ENCODE measurements around the gene RTEL1.
A peak's percentile ranks its signal among the peaks of the same experiment; 100 is the strongest.
"Not testable (repeated sequence)": the region's sequence is repeated elsewhere in the genome, so short reads cannot be mapped to it uniquely, and the experiment has no call there.

RTEL1 gene

GRCh38 chr20:63701051-63701328, 42.9 kb downstream of the RTEL1 start:
- DNase-seq (ENCODE audit: low read depth) = no peak

DNA sequence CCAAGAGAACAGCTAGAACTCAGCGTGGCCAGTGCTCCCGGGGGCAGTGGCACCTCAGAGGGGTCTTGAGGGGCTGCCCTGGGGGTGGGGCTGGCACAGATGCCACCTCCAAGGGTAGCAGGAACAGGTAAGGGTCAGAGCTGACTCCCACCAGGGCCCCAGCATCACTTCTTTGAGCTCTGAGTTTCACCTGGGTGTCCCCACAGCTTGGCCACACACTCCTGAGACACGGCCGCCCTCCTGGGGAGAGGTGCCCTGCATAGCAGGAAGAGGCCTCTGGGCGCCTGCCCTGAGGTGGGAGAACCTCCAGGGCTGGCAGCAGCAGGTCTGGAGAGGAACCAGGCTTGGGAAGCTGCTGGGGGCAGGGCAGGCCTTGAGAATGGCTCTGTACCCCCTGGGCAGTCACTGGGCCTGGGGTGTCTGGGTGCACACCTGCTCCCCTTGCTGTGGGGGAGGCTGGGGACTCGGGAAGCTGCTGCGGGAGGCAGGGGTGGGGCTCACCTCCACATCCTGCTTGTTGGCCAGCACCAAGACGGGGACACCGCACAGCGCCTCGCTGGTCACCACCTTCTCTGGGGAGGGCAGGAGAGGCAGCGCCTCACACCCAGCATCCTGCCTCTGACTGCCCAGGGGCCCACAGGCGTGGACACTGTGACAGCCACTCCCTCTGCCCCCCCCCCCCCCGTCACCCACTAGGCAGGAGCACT, 43.4 kb downstream of the RTEL1 start:
- no peak for DNase-seq (ENCODE audit: low read depth)

- no peak for DNase-seq (ENCODE audit: low read depth)
Observed at GRCh38 chr20:63702036-63702665, 44.0 kb downstream of the RTEL1 start.

DNA sequence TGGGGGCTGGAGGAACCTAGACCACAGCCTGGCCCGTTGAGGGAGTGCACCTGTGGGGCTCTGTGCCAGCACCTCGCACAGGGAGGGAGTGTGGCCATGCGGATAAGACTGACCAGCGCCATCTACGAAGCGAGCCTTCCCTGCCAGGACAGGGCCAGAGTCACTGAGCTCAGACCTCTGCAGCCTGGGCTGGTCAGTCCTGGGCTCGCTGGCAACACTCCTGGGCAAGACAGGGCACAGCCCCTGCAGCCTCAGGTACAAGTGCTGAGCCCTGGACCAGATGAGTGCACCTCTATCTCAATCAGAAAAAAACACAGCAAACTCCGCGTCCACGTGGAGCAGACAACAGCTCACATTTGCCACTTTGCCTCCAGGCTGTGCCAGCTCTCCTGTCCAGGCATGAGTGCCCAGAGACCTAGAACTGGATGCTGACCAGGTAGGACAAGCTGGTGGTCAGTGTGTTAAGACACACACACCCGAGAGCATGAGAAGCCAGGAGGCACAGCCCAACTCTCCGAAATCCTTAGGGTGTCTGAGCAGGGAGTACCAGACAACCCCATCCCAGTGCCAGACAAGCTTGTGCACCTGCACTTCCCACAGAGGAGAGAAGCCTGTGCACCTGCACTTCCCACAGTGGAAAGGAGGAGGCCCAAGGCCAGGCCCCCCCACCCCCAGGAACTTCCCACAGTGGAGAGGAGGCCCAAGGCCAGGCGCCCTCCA, 44.8 kb downstream of the RTEL1 start:
- no peak for DNase-seq (ENCODE audit: low read depth)

DNA sequence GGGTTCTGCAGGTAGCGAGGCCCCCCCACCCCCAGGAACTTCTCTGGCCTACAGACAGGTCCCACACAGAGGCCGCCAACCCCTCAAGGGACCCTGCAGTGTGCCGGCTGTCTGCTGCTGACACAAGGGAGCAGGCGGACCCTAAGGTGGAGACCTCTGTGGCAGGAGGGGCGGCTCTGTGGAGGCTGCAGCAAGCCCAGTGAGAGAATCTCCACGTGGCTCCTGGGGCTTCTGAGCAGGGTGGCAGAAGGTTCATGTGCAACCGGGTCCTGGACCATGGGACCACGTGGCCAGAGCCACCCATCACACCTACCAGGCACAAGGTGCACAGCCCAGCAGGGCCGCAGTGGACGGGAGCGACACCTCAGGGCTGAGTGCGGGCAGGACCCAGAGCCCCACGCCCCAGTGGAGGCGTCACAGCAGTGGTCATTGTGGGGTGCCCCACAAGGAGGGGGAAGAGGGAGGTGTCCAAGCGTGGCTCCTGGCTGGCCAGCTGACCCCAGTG, 45.4 kb downstream of the RTEL1 start:
- no peak for DNase-seq (ENCODE audit: low read depth)

GRCh38 chr20:63703976-63704748, 46.0 kb downstream of the RTEL1 start:
- no peak for DNase-seq (ENCODE audit: low read depth)

GRCh38 chr20:63704749-63705117, 46.6 kb downstream of the RTEL1 start:
- DNase-seq (ENCODE audit: low read depth) = no peak

GRCh38 chr20:63705232-63706026, 47.3 kb downstream of the RTEL1 start:
- no peak for DNase-seq (ENCODE audit: low read depth)

- no peak for DNase-seq (ENCODE audit: low read depth)
Observed at GRCh38 chr20:63706027-63706695, 48.0 kb downstream of the RTEL1 start.

- DNase-seq (ENCODE audit: low read depth) = peak; percentile 39
Observed at GRCh38 chr20:63706852-63707557, 48.9 kb downstream of the RTEL1 start.

GRCh38 chr20:63707558-63708300, 49.6 kb downstream of the RTEL1 start, which contains the start of the genes ARFRP1 and ZGPAT:
Gene ARFRP1 (minus strand): TSS chr20:63707976. CDS start chr20:63707091, 885 bp downstream.
Gene ZGPAT (plus strand): TSS chr20:63708039. CDS start chr20:63708581, 542 bp downstream.
- peak; percentile 80 for DNase-seq (ENCODE audit: low read depth)

GRCh38 chr20:63708301-63709148, 50.4 kb downstream of the RTEL1 start:
- no peak for DNase-seq (ENCODE audit: low read depth)

DNA sequence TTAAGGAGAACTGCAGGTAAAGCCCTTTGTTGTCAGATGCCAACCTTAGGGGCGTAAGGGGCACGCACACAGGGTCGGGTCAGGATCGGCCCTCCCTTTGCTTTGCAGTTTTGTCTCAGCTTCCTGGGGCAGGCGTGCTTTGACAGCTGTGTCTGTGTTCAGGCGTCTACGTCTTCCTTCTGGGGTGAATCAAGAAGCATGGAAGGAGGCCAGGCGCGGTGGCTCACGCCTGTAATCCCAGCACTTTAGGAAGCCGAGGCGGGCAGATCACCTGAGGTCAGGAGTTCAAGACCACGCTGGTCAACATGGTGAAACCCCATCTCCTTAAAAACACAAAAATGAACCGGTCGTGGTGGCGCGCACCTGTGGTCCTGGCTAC, 51.0 kb downstream of the RTEL1 start:
- DNase-seq (ENCODE audit: low read depth) = no peak

GRCh38 chr20:63711085-63711645, 53.1 kb downstream of the RTEL1 start:
- DNase-seq (ENCODE audit: low read depth) = no peak

DNA sequence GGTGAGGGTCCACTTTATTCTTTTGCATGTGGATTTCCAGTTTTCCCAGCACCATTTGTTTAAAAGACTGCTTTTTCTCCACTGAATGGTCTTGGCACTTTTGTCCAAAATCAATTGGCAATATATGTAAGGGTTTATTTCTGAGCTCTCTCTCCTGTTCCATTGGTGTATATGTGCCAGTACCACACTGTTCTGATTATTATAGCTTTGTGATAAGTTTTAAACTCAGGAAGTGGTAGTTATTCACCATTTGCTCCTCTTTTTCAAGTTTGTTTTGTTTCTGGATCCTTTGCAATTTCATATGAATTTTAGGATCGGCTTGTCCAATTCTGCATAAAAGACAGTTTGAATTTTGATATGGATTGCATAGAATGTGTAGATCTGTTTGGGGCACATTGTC, 54.1 kb downstream of the RTEL1 start:
- no peak for DNase-seq (ENCODE audit: low read depth)

DNA sequence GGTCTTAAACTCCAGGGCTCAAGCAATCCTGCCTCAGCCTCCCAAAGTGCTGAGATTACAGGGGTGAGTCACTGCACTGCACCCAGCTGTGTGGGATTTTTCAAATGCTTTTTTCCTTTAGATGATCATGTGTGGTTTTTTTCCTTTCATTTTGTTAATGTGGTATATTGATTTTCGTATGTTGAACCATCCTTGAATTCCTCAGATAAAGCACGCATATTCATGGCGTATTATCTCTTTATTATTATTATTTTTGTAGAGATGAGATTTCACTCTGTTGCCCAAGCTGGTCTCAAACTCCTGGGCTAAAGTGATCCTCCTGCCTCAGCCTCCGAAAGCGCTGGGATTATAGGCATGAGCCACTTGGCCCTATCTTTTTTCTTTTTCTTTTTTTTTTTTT, 56.7 kb downstream of the RTEL1 start:
- DNase-seq (ENCODE audit: low read depth) = no peak

- no peak for DNase-seq (ENCODE audit: low read depth)
Observed at GRCh38 chr20:63718996-63719395, 60.9 kb downstream of the RTEL1 start.

DNA sequence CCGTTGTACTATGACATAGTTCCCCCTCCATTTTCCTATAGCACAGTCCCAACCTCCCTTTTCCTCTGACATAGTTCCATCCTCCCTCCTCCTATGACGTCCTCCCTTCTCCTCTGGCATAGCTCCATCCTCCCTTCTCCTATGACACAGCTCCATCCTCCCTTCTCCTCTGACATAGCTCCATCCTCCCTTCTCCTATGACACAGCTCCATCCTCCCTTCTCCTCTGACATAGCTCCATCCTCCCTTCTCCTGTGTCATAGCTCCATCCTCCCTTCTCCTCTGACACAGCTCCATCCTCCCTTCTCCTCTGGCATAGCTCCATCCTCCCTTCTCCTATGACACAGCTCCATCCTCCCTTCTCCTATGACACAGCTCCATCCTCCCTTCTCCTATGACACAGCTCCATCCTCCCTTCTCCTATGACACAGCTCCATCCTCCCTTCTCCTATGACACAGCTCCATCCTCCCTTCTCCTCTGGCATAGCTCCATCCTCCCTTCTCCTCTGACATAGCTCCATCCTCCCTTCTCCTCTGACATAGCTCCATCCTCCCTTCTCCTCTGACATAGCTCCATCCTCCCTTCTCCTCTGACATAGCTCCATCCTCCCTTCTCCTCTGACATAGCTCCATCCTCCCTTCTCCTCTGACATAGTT, 65.0 kb downstream of the RTEL1 start:
- not testable (repeated sequence) for DNase-seq (ENCODE audit: low read depth)
